Frontal cortex (tissue), 4 donors: ENCODE measurements around the gene ULK4. TPM values are rescaled to one million over a fixed set of nuclear protein-coding genes. Genes with fewer than 3 reads are reported as not detected.

Experiments used
- DNase-seq, 2 donors: peaks; one replicate each; pipeline ENCODE4 v3.0.0; 2012; ENCODE audit warnings: low spot score in 2 of 2
- FAIRE-seq: peaks from 2 replicates; lab custom pipeline; 2012; peaks lifted over from hg19 to GRCh38; lab: Jason Lieb, UNC
- total RNA-seq: library from RNA; depleted of rRNA; stranded (reverse); fragments of >200 nt; gene quantifications from one replicate; pipeline ENCODE4 v1.2.3, GENCODE V29; 2014
- donor health status: control.
- donor health status: control.
- donor health status: control.

Gene ULK4
- total RNA-seq, 1 donor from 2014 or later: 17.5 TPM

DNA sequence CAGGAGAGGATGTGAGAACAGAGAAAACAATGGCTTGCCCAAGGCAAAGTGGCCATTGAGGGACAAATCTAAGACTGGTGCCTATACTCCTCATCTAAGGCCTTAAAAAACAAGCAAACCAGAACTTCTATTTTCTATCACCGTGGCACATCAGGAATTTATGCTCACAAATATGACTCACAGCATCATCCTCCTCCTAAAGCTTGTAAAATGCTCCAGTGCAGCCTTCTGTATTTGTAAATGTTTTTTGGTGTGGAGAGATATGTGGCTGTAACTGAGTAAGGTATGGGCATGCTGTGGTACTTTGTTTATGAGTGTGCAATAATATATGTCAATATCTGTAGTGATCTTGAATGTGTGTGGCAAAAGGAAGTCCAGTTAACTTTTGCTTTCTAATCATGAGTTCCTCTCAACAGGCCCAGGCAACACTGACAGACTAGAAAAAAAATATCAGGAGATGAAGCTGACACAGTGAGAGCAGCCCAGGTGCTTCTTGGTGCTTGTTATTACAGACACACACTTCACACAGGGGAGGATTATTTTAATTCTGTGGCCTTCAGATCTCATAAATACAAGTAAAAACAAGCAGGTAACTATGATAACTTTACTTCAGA is 702.3 kb downstream of the ULK4 start:
- DNase-seq (no peak), FAIRE-seq (no peak)

GRCh38 chr3:41258239-41258800 is 703.6 kb downstream of the ULK4 start:
- DNase-seq (no peak), FAIRE-seq (no peak)

DNA sequence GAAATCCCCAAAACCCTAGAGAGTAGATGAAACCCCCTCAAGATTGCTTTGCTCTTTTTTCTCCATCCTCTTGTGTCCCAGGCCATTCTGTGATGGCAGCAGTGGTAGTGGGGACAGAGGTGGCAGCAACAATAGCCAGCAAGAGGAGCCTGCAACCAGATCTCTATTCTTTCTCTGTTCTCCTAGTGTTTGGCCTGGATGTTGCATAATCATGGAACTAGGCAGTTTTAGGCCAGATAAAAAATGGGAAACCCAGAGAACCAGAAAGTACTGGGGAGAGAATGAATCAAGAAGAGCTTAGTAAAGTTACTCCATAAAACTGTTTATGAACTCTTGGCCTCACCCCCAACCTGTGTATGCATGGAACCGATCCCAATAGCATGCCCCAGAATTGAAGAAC is 710.3 kb downstream of the ULK4 start:
- FAIRE-seq (no peak), DNase-seq (no peak)

DNA sequence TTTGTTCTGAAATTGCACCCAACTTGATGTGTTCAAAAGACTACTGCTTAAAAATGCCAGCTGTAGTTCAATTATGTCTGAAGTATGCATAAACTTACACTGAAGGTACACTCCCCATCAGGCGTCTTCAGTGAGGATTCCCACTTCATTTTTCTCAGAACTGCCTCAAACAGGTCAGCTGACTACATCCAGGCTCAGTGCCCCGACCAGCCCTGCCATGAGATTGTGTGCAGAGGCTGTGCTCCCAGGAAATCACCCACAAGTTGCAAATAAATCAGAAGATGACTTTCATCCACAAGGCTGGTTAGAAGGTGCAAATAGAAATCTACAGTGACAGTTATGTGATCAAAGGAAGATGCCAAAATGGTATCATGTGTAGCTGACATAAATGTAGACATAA is 711.1 kb downstream of the ULK4 start:
- no peak for FAIRE-seq
- DNase-seq: no peak

- no peak for FAIRE-seq
Measured at GRCh38 chr3:41249318-41249717, 712.6 kb downstream of the ULK4 start.

DNA sequence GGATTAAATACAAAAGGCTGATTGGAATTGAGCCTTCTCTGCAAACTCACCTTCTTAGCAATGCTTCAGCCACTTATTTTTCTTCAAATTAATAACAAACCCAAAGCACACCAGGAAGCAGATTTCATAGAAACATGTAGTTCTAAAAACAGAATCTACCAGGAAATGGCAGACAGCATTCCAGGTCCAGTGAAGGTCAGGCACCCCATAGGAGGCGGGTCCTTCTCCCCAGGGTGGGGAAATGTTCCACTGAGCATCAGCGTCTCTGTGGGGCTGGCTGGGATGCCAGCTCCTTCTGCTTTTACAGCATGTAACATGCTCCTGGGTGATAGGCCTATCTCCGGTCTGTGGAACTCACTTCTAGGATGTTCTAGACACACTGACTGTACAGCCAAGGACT is 713.4 kb downstream of the ULK4 start:
- DNase-seq (no peak), FAIRE-seq (no peak)

More at GRCh38 chr3:41249318-41249717, 712.6 kb downstream of the ULK4 start:
- DNase-seq: no peak

DNA sequence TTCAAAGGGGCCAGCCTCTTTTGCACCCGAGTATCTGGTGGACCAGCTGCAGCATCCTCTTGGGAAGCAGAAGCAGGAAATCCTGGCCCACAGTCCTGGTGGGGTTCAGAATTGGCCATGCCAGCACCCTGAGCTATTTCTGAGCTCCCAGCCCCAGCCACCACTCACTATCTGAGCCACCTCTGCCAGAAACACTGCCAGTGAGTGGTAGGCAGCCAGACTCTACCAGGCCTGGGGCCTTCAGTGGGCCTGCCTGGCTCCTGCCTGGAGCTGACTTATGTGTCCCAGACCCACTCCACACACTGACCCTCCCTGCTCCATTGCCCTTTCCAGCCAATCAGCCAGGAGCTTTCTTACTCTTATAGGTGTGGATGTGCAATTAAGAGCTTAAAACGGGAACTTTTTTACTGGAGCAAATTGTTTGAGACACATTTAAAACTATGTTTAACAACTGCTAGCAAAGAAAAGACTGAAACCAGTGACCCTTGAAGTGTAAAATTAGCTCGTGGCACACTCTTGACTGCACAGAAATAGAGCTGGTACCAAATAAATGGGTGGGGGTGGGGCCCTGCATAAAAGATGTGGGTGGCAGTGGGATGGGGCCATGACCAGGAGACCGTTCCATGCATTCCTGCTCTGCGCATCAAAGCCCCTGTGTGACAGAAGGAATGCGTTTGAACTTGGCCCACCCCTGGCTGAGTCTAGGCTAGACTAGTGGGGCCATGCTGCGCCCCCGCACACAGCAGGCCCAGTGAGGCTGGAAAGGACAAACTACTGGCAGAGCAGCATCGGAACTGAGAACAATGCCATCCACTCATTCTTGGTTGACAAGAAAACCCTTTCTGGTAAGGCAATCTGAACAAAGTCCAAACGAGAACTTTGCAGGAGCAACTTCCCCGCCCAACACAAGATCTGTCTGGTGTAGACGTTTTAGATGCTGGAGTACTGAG is 714.6 kb downstream of the ULK4 start:
- DNase-seq (peak in 1 of 2 donors; percentile 11), FAIRE-seq (no peak)

DNA sequence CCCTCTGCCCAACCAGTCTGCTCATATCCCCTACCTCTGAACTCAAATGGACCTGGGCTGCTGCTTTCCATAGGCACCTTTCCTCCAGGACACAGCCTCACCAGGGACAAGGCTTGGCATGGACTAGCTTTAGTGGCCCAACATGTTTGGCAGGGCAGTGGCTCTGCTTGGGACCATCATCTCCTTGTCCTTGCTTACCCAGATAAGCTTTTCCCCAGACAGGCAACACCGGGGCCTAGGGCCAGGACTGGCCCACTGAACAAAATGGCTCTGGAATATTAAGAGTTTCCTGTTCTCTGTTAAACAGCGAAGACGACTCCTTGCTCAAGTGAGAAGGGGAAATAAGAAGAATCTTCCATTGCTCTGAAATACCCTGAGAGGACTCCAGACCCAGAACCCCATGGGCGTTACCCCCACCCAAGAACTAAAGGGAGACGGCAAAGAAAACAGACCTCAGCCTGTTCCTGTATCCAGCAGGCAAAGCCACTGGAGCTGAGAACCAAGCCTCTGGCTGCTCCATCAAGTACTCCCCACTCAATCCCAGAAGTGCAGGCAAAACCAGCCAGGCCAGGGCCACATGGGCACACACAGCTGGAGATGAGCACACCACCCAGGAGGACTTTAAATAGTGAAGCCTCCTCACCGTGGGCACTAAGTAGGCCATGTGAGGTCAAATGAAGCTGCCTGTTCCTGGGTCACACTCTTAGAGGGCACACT is 717.1 kb downstream of the ULK4 start:
- DNase-seq (no peak), FAIRE-seq (no peak)

DNA sequence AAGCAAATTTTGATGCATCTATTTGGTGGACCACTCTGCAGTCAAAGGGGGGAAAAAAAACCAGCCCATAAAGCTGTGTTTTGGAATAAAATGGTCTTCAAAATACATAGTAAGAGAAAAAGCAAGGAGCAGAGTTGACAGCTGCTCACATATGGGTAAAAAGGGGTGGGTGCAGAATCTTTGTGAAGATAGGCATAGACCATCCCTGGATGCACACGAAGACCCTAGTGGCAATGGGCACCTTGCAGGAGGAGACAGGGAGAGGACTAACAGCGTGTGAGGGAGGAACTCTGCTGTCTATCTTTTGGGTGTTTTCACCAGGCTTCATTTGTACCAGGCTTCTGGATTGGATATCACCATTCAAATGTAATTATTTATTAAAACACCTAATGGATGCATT is 718.7 kb downstream of the ULK4 start:
- FAIRE-seq: no peak

DNA sequence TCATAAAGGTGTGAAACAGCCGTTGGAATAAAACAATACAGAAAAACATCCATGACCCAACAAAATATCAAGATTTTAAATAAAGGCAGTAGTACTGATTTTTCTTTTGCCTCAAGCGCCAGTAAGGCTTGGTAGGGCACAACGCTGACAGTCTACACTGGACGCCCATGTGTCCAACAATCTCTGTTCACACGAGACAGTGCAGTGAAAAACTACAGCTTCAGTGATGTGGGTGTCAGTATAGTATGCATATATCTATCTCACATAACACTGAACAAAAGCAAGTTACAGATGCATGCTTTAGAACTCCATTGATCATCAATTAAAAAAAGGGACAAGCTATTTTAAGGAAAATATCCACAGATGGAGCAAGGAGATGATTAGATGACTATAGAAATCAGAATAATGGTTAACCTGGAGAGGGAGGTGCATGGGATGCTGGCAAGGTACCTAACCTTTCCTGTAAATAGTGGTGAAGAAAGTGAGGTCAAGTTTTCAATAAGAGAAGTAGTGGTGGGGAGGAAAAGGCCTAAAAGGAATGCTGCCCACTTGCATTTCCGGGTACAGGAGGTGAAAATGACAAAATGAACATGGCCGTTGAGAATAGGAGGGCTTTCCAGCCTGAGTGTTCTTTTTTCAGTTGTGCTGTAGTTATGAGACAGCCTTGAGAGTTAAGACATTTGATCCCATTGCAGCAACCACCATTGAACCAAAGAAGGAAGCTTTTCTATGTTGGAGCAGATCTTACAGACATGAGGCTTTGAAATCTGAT is 719.9 kb downstream of the ULK4 start:
- FAIRE-seq (no peak), DNase-seq (no peak)

More for the DNA sequence above, 718.7 kb downstream of the ULK4 start:
- no peak for DNase-seq

DNA sequence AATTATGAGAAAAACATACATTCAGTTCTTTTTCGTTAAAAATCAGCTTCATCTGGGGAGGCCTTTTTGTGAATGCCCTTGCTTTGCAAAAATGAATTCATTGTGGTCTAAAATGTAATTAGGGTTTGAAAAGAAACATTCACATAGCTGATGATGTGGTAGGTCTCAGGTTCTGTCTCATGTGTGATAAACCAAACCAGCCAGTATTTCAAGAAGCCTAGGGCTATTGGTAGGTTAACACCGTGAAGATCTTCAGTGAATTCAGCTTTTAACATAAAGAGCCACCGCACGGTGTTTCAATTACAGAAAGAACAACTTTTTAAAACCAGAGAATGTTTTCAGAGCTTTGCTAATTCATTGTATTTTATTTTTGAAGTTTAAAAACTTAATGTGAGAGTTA is 720.7 kb downstream of the ULK4 start:
- DNase-seq (no peak), FAIRE-seq (no peak)

DNA sequence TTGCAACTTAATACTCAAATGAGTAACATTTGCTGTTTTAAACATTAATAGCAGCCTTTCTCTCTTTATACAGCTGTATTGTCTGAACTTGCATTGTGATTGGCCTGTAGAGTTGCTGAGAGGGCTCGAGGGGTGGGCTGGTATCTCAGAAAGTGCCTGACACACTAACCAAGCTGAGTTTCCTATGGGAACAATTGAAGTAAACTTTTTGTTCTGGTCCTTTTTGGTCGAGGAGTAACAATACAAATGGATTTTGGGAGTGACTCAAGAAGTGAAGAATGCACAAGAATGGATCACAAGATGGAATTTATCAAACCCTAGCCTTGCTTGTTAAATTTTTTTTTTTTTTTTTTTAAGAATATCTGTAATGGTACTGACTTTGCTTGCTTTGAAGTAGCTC is 722.3 kb downstream of the ULK4 start:
- DNase-seq (no peak), FAIRE-seq (no peak)

GRCh38 chr3:41237907-41238306 is 724.0 kb downstream of the ULK4 start:
- FAIRE-seq (no peak), DNase-seq (no peak)

- DNase-seq (no peak), FAIRE-seq (no peak)
Measured at GRCh38 chr3:41236228-41236627, 725.7 kb downstream of the ULK4 start.

GRCh38 chr3:41234823-41235721 is 726.8 kb downstream of the ULK4 start:
- no peak for DNase-seq
- no peak for FAIRE-seq

DNA sequence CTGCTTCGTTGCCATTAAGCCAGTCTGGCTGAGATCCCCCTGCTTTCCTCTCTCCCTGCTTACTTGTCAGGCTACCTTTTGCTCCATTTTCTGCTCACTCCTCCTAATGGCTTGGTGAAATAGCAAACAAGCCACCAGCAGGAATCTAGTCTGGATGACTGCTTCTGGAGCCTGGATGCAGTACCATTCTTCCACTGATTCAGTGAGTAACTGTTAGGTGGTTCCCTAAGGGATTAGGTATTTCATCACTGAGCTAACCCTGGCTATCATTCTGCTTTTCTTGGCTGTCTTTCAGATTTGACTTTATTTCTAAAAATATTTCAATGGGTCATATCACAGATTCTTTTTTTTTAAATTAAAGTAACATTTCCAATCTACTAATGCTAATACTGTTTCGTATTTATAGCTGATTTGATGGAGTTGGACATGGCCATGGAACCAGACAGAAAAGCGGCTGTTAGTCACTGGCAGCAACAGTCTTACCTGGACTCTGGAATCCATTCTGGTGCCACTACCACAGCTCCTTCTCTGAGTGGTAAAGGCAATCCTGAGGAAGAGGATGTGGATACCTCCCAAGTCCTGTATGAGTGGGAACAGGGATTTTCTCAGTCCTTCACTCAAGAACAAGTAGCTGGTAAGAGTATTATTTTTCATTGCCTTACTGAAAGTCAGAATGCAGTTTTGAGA is 737.6 kb downstream of the ULK4 start:
- no peak for DNase-seq
- FAIRE-seq: no peak

DNA sequence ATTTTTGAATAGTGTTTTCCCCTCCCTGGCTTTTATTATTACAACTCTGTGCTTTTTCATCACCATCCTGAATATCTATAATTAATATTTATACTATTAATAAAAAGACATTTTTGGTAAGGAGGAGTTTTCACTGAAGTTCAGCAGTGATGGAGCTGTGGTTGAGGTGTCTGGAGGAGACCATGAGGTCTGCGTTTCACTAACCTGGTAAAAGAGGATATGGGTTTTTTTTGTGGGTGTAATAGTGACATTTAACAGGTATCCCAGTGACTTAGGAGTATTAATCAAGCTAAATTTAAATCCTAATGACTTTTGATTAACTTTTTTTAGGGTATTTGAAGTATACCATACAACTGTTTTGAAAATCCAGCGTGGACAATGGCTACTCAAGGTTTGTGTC is 738.2 kb downstream of the ULK4 start:
- no peak for DNase-seq
- no peak for FAIRE-seq

GRCh38 chr3:41223078-41223477 is 738.8 kb downstream of the ULK4 start:
- no peak for FAIRE-seq

More at GRCh38 chr3:41223078-41223477, 738.8 kb downstream of the ULK4 start:
- no peak for DNase-seq
